SK-N-SH (cell line): ENCODE results near the gene SPOCK1.

Experiments used
- JUND ChIP-seq: IDR thresholded peaks from 2 replicates; pipeline ENCODE4 v1.4.0; 2012
- MXI1 ChIP-seq: IDR thresholded peaks from 2 replicates; pipeline ENCODE4 v1.6.1; 2012; ENCODE audit warnings: mild to moderate bottlenecking, low read depth, low read length, improper control_type of control experiment
- NFIC ChIP-seq: IDR thresholded peaks from 2 replicates; pipeline ENCODE4 v1.4.0; 2012; ENCODE audit warnings: borderline replicate concordance
- RAD21 ChIP-seq: IDR thresholded peaks from 2 replicates; pipeline ENCODE4 v1.6.1; 2012; ENCODE audit warnings: mild to moderate bottlenecking, low read length
- TF ChIP-seq, protein P1 (sequence below): fragments of 200-600 bp; sonication (generic); IDR thresholded peaks from 2 replicates; pipeline ENCODE4 v1.6.1; 2017; ENCODE audit warnings: antibody characterized with exemption, mild to moderate bottlenecking, moderate library complexity

GRCh38 chr5:136926073-136926472, 573.1 kb downstream of the SPOCK1 start:
- TF ChIP-seq JUND (no peak), RAD21 (no peak), NFIC (no peak), MXI1 (no peak)
- TF ChIP-seq, protein P1, sequence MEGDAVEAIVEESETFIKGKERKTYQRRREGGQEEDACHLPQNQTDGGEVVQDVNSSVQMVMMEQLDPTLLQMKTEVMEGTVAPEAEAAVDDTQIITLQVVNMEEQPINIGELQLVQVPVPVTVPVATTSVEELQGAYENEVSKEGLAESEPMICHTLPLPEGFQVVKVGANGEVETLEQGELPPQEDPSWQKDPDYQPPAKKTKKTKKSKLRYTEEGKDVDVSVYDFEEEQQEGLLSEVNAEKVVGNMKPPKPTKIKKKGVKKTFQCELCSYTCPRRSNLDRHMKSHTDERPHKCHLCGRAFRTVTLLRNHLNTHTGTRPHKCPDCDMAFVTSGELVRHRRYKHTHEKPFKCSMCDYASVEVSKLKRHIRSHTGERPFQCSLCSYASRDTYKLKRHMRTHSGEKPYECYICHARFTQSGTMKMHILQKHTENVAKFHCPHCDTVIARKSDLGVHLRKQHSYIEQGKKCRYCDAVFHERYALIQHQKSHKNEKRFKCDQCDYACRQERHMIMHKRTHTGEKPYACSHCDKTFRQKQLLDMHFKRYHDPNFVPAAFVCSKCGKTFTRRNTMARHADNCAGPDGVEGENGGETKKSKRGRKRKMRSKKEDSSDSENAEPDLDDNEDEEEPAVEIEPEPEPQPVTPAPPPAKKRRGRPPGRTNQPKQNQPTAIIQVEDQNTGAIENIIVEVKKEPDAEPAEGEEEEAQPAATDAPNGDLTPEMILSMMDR = no peak
